Esophagus squamous epithelium (tissue), 5 donors: ENCODE data around the gene CCNB2. TPM values are rescaled to one million over a fixed set of nuclear protein-coding genes. Genes with fewer than 3 reads are reported as not detected.

ENCODE experiments used
- DNase-seq: peaks from one replicate; lab custom pipeline; 2025; lab: John Stamatoyannopoulos, UW
- H3K27ac ChIP-seq, 4 donors: fragments of 200-600 bp; sonication (generic); one replicate each; pipeline ENCODE4 v1.5.1; 2016 to 2019; ENCODE audit warnings: mild to moderate bottlenecking in 1 of 4
- H3K27me3 ChIP-seq, 4 donors: fragments of 200-600 bp; sonication (generic); 1 replicate in 3 of 4; 2 replicates in 1 of 4; pipeline versions ENCODE4 v1.5.1 to v1.6.0; 2017 to 2021; ENCODE audit warnings: antibody characterized with exemption in 1 of 4
- H3K36me3 ChIP-seq, 3 donors: fragments of 200-600 bp; sonication (generic); one replicate each; pipeline ENCODE4 v1.5.1; 2016 to 2019
- H3K4me1 ChIP-seq, 3 donors: fragments of 200-600 bp; sonication (generic); one replicate each; pipeline ENCODE4 v1.5.1; 2017 to 2019
- H3K4me3 ChIP-seq, 4 donors: fragments of 200-600 bp; sonication (generic); 1 replicate in 3 of 4; 2 replicates in 1 of 4; pipeline ENCODE4 v1.5.1; 2016 to 2019; ENCODE audit warnings: mild to moderate bottlenecking in 2 of 4, moderate library complexity in 1 of 4
- H3K9me3 ChIP-seq, 3 donors: fragments of 200-600 bp; sonication (generic); one replicate each; pipeline ENCODE4 v1.5.1; 2016 to 2019
- POLR2A ChIP-seq, 4 donors: fragments of 450-650 bp; IDR thresholded peaks; one replicate each; pipeline ENCODE4 v1.6.1; 2017; ENCODE audit warnings: antibody characterized with exemption in 4 of 4, mild to moderate bottlenecking in 4 of 4, moderate library complexity in 3 of 4
- WGBS, 2 donors: methylation state at CpG; one replicate each; pipeline ENCODE4 v1.1.5; 2018; 5-methylcytosine and 5-hydroxymethylcytosine counted together
- intact Hi-C: fragments of 100-400 bp; cut with DNase I; formaldehyde crosslinking; loops from one replicate; pipeline ENCODE4 v1.15.0; 2022
- total RNA-seq, 4 donors: library from RNA; depleted of rRNA; stranded (reverse); fragments of >200 nt; gene quantifications; one replicate each; pipeline ENCODE4 v1.1.0, GENCODE V29; 2016
- TF ChIP-seq, protein P1 (sequence below), 6 experiments: fragments of 450-650 bp in 4 of 6; fragments of 200-600 bp in 2 of 6; sonication (generic) in 2 of 6; IDR thresholded peaks; one replicate each; pipeline ENCODE4 v1.5.1; 2016 to 2019; ENCODE audit warnings: antibody characterized with exemption in 6 of 6, mild to moderate bottlenecking in 4 of 6, moderate library complexity in 4 of 6
- donor health status: DM: yes; HTN: yes; CAD: no.

CCNB2 gene
- total RNA-seq, 4 donors from 2014 or later: 12.2 to 38.9 (median 23.0) TPM

- Histone ChIP-seq H3K4me1 (peaks cover 0 to 21% (median 0%) of the 10 kb centered on the region in 3 donors), H3K27me3 (no peaks in the 10 kb centered on the region), H3K9me3 (no peaks in the 10 kb centered on the region), H3K27ac (no peak overlapping the region), H3K36me3 (peaks cover 0 to 96% (median 10%) of the 10 kb centered on the region in 3 donors), H3K4me3 (no peak overlapping the region)
- no peak for DNase-seq
- 62 to 67% methylated on average over 2 of the region's 2 CpGs for WGBS, 2 donors
- intact Hi-C loops: no loop called here
- TF ChIP-seq, protein P1, sequence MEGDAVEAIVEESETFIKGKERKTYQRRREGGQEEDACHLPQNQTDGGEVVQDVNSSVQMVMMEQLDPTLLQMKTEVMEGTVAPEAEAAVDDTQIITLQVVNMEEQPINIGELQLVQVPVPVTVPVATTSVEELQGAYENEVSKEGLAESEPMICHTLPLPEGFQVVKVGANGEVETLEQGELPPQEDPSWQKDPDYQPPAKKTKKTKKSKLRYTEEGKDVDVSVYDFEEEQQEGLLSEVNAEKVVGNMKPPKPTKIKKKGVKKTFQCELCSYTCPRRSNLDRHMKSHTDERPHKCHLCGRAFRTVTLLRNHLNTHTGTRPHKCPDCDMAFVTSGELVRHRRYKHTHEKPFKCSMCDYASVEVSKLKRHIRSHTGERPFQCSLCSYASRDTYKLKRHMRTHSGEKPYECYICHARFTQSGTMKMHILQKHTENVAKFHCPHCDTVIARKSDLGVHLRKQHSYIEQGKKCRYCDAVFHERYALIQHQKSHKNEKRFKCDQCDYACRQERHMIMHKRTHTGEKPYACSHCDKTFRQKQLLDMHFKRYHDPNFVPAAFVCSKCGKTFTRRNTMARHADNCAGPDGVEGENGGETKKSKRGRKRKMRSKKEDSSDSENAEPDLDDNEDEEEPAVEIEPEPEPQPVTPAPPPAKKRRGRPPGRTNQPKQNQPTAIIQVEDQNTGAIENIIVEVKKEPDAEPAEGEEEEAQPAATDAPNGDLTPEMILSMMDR (IDR thresholded peaks at IDR 0.05): no peak
- no peak for TF ChIP-seq POLR2A (IDR thresholded peaks at IDR 0.05)
Observed at GRCh38 chr15:59150185-59150584, 45.2 kb downstream of the CCNB2 start.

DNA sequence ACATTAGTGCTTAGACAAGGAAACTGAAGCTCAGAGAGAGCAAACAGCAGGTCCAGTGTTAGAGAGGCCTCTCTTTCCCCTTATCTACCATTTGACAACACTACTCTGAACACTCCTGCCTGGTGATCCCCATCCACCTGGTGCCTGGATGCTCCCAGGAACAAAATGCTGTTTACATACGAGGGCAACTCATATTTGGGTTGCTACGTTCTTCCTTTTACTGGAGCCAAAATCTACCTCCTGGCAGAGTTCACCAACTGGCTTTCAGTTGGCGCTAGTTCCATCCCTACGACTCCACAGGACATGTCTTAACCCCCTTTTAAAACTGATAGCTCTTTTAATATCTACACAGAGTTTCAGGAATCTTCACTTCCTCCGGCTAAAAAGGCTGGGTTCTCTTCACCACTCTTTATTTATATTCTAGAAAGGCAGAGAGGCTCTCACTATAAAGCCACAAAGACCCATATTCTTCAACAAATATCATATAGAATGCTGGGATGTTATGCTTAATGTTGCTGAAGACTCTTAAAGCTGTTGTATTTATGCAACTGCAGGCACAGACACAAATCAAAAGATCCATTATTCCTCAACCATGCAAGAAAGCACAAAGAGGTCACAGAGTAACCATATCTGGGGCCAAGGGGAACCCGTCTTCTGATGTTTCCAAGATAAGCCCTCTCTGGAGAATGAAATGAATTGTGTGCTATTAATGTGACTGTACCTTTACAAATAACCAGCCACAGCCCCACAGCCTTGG is 47.9 kb downstream of the CCNB2 start:
- intact Hi-C loops: no loop called here
- no peaks in the 10 kb centered on the region for H3K9me3 ChIP-seq
- no peaks in the 10 kb centered on the region for H3K27me3 ChIP-seq
- DNase-seq: no peak
- TF ChIP-seq, protein P1 (IDR thresholded peaks at IDR 0.05): no peak
- TF ChIP-seq POLR2A (IDR thresholded peaks at IDR 0.05): no peak
- H3K27ac ChIP-seq: no peak overlapping the region
- H3K36me3 ChIP-seq: peaks cover 0 to 100% (median 7%) of the 10 kb centered on the region in 3 donors
- H3K4me1 ChIP-seq: peaks cover 0 to 29% (median 0%) of the 10 kb centered on the region in 3 donors
- no peak overlapping the region for H3K4me3 ChIP-seq
- WGBS, 2 donors: 88 to 90% methylated on average over 6 of the region's 6 CpGs

GRCh38 chr15:59153466-59153865 is 48.5 kb downstream of the CCNB2 start:
- TF ChIP-seq POLR2A (IDR thresholded peaks at IDR 0.05): no peak
- TF ChIP-seq, protein P1 (IDR thresholded peaks at IDR 0.05): no peak
- no peaks in the 10 kb centered on the region for H3K9me3 ChIP-seq
- intact Hi-C loops: no loop called here
- H3K27ac ChIP-seq: no peak overlapping the region
- no peak for DNase-seq
- peaks cover 0 to 29% (median 5%) of the 10 kb centered on the region in 3 donors for H3K4me1 ChIP-seq
- H3K4me3 ChIP-seq: no peak overlapping the region
- 93 to 96% methylated on average over 2 to 5 of the region's 8 CpGs for WGBS, 2 donors
- peaks cover 0 to 100% (median 7%) of the 10 kb centered on the region in 3 donors for H3K36me3 ChIP-seq
- H3K27me3 ChIP-seq: no peaks in the 10 kb centered on the region

DNA sequence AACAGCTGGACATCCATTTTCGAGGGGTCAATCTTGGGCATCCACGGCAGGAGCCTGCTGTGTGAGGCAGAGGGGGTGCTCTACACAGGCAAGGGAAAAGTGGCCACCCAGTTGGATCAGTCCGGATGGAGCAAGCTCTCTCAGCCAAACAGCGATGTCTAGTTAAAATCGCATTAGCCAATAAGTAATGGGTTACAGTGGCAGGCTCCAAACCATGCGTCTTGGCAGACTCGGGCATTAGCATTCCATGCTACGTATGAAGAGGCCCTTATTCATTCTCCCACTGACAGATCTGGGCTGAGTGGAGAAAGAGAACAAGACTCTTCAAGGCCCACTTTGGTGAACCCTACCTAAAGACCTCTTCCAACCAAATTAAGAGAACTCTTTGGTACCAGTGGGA is 49.3 kb downstream of the CCNB2 start:
- H3K27ac ChIP-seq: no peak overlapping the region
- WGBS, 2 donors: 62 to 84% methylated on average over 5 to 7 of the region's 8 CpGs
- peaks cover 0 to 100% (median 7%) of the 10 kb centered on the region in 3 donors for H3K36me3 ChIP-seq
- no peaks in the 10 kb centered on the region for H3K9me3 ChIP-seq
- H3K4me1 ChIP-seq: peaks cover 0 to 34% (median 12%) of the 10 kb centered on the region in 3 donors
- H3K27me3 ChIP-seq: no peaks in the 10 kb centered on the region
- no peak for DNase-seq
- TF ChIP-seq POLR2A (IDR thresholded peaks at IDR 0.05): no peak
- TF ChIP-seq, protein P1 (IDR thresholded peaks at IDR 0.05): no peak
- no peak overlapping the region for H3K4me3 ChIP-seq
- intact Hi-C loops: no loop called here

- TF ChIP-seq POLR2A (IDR thresholded peaks at IDR 0.05): no peak
- TF ChIP-seq, protein P1 (IDR thresholded peaks at IDR 0.05): no peak
- DNase-seq: no peak
- Histone ChIP-seq H3K4me3 (no peak overlapping the region), H3K36me3 (peaks cover 0 to 100% (median 8%) of the 10 kb centered on the region in 3 donors), H3K27ac (no peak overlapping the region), H3K4me1 (peaks cover 0 to 28% (median 12%) of the 10 kb centered on the region in 3 donors), H3K27me3 (no peaks in the 10 kb centered on the region), H3K9me3 (no peaks in the 10 kb centered on the region)
- 89 to 90% methylated on average over 3 of the region's 4 CpGs for WGBS, 2 donors
- intact Hi-C loops: no loop called here
Observed at GRCh38 chr15:59155431-59155830, 50.5 kb downstream of the CCNB2 start.
